ENCODE results near the gene CMTM4.

DNA sequence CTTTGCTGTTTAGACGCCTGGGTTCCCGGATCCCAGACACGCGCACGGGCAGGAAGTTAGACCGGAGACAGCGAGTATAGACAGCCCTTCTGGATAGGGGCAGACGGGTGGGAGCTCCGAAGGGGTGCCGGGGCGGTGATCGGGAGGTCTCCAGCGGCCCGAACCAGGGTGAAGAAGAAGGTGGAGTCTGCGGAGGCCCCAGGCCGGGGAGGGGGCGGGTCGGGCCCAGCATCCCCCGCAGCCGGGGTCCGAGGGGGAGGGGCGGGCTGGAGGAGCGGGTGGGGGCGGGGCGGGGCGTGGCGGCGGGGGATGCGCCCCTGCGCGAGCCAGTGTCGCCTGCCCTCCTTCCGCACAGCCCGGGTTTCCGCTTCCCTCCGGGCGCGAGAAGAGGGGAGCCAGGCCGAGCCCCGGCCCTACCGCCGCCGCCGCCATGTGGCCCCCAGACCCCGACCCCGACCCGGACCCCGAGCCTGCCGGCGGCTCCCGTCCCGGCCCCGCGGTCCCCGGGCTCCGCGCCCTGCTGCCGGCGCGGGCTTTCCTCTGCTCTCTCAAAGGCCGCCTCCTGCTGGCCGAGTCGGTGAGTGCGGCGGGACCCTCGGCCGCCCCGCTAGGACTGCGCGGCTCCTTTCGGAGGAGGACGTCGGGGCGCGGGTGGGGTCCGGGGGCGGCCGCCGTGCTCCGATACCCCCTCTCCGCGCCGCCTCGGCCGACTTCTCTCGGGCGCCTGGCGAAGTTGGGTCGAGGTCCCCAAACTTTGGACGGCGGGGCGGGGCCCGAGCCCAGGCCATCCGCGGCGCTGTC lies 92.0 kb downstream of the CMTM4 start, which contains the start of gene CMTM3:
- TF ChIP-seq POLR2A (IDR thresholded peaks at IDR 0.05) (no peak), EP300 (IDR thresholded peaks at IDR 0.05) (no peak)
- TF ChIP-seq, protein P1, sequence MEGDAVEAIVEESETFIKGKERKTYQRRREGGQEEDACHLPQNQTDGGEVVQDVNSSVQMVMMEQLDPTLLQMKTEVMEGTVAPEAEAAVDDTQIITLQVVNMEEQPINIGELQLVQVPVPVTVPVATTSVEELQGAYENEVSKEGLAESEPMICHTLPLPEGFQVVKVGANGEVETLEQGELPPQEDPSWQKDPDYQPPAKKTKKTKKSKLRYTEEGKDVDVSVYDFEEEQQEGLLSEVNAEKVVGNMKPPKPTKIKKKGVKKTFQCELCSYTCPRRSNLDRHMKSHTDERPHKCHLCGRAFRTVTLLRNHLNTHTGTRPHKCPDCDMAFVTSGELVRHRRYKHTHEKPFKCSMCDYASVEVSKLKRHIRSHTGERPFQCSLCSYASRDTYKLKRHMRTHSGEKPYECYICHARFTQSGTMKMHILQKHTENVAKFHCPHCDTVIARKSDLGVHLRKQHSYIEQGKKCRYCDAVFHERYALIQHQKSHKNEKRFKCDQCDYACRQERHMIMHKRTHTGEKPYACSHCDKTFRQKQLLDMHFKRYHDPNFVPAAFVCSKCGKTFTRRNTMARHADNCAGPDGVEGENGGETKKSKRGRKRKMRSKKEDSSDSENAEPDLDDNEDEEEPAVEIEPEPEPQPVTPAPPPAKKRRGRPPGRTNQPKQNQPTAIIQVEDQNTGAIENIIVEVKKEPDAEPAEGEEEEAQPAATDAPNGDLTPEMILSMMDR (IDR thresholded peaks at IDR 0.05): peak; percentile 34 to 78

Data from suprapubic skin (tissue), 3 donors.